OCI-M1 (cell line): ENCODE results near the gene CATSPERE.
"Not testable (repeated sequence)": the region's sequence is repeated elsewhere in the genome, so short reads cannot be mapped to it uniquely, and the experiment has no call there.

Experiments used
- DNase-seq: peaks from one replicate; lab custom pipeline; 2025; lab: John Stamatoyannopoulos, UW

The CATSPERE gene

DNA sequence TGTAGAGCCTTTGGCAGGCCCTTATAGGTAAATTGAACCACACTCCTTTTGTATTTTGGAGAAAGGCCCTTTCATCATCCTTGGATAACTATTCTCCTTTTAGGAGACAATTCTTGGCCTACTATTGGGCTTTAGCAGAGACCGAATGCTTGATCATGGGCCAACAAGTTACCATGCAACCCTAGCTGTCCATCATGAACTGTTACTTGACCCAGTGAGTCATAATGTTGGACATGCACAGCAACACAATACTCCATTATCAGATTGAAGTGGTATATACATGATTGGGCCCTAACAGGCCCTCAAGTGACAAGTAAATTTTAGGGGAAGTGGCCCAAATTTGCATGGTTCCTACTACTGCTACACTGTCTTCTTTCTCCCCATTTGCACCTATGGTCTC is 84.4 kb downstream of the CATSPERE start:
- DNase-seq, result peak; percentile 6

DNA sequence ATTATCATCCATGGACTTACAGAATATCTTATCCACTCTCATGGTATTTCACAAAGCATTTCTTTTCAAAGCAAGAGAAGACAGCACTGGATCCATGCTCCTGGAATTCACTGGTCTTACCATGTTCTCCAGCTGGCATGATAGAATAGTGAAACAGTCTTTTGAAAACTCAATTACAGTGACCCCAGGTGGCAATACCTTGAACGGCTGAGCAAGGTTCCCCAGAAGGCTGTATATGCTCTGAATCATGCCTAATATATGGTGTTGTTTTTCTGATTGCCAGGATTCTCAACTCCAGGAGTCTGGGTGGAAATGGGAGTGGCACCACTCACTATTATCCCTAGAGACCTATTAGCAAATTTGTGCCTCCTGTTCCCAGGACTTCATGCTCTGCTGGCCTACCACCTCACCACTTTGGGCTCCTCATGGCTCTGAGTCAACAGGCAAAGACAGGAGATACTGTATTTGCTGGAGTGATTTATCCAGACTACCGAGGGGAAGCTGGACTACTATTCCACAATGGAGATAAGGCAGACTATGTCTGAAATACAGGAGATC is 87.6 kb downstream of the CATSPERE start:
- DNase-seq, result peak; percentile 1

- no peak for DNase-seq
Observed at GRCh38 chr1:244552336-244552735, 91.3 kb downstream of the CATSPERE start.

DNA sequence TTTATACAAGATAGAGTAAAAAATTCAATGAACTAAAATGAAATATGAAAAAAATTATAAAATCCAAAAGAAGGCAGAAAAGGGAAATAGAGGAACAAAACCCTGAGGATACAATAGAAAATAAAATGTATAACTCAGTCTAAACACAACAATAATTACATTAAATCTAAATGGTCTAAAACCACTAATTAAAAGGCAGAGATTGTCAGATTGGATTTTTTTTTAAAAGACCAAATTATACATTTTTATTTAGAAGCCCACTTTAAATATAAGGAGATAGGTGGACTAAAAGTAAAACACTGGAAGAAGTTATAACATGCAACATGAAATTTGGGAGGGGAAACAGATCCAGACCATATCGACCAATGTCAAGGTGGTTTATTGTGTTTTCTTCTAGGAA is 95.2 kb downstream of the CATSPERE start:
- no peak for DNase-seq

GRCh38 chr1:244557565-244557964 is 96.5 kb downstream of the CATSPERE start:
- no peak for DNase-seq

DNA sequence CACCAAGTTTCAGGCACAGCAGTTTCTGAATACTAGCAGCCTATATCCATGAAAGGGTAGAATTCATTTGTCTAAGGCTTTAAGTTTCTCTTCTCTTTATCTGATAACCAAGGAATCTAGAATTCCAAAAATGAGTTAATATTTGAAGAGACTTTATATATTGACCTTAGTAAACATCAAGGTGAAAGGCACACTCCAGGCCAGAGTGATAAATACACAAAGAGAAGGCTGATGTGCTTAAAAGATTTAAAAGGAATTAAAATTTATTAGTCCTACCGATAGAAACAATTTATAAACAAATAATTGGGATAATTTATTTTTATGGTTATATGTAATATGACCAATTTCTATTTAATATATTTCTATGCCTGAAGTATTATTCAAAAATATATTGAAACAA is 98.5 kb downstream of the CATSPERE start:
- no peak for DNase-seq

GRCh38 chr1:244562877-244563276 is 101.8 kb downstream of the CATSPERE start:
- not testable (repeated sequence) for DNase-seq

GRCh38 chr1:244573768-244574167 is 112.7 kb downstream of the CATSPERE start:
- DNase-seq, result no peak

GRCh38 chr1:244576259-244576892 is 115.3 kb downstream of the CATSPERE start:
- peak; percentile 17 for DNase-seq

DNA sequence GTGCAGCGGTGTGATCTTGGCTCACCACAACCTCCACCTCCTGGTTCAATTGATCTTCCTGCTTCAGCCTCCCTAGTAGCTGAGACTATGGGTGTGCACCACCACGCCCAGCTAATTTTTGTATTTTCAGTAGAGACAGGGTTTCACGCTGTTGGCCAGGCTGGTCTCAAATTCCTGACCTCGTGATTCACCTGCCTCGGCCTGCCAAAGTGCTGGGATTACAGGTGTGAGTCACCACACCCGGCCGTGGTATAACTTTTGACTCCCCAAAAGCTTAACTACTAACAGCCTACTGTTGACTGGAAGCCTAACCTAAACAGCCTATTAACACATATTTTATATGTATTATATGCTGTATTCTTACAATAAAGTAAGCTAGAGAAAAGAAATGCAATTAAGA is 117.1 kb downstream of the CATSPERE start:
- DNase-seq, result not testable (repeated sequence)

GRCh38 chr1:244583358-244583982 is 122.4 kb downstream of the CATSPERE start:
- DNase-seq, result no peak

GRCh38 chr1:244585867-244586266 is 124.8 kb downstream of the CATSPERE start:
- DNase-seq, result no peak

GRCh38 chr1:244590670-244591069 is 129.6 kb downstream of the CATSPERE start:
- no peak for DNase-seq

DNA sequence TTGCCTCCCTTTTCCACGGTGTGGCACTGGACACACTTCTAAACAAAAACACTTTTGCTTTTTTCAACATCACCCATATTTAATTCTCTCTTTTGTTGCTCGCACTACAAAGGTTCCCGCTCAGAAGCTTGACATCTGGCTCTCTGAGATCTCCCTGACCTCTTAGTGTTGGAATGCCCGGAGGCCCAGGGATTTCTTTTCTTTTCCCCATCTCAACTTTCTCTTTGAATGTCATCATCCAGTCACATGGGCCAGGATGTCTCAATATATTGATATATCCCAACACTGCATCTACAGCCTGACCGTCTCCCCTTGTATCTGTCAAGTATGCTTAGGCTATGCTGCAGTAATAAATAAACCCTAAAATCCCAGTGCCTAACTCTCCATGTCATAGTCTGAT is 137.5 kb downstream of the CATSPERE start:
- no peak for DNase-seq

- DNase-seq, result peak; percentile 26
Observed at GRCh38 chr1:244599937-244600350, 138.9 kb downstream of the CATSPERE start.

DNA sequence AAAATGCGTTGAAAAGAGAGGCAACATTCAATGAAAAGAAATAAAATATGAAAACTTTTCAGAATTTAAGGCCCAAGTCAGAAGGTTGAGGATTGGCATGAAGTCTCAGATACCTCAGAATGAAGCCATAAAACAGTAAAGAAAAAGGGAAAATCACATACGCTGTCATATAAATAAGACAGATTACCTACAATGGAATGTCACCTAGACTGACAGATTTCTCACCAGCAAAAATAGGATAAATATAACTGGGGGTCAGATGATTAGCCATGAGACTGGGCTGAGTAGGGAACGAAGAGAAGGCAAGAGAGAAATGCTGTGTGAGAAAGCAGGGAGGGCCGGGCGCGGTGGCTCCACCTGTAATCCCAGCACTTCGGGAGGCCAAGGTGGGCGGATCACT is 140.3 kb downstream of the CATSPERE start:
- DNase-seq, result no peak

- peak; percentile 69 for DNase-seq
Observed at GRCh38 chr1:244603498-244603897, 142.4 kb downstream of the CATSPERE start.

GRCh38 chr1:244605835-244606370 is 144.8 kb downstream of the CATSPERE start:
- DNase-seq, result no peak

- no peak for DNase-seq
Observed at GRCh38 chr1:244614113-244614836, 153.2 kb downstream of the CATSPERE start.

- DNase-seq, result no peak
Observed at GRCh38 chr1:244614879-244615278, 153.8 kb downstream of the CATSPERE start.

DNA sequence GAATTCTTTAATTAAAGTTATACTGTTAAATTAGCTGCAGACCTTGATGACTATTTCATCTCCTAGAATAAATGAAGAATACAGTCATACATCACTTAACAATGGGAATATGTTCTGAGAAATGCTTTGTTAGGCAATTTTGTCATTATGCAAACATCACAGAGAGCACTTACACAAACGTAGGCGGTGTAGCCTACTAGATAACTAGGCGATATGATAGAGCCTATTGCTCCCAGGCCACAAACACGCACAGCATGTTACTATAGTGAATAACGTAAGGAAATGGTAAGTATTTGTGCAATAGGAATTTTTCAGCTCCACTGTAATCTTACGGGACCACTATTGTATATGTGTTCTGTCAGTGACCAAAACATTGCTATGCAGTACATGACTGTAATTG is 154.2 kb downstream of the CATSPERE start:
- no peak for DNase-seq

- peak; percentile 22 for DNase-seq
Observed at GRCh38 chr1:244626709-244627108, 165.6 kb downstream of the CATSPERE start.

DNA sequence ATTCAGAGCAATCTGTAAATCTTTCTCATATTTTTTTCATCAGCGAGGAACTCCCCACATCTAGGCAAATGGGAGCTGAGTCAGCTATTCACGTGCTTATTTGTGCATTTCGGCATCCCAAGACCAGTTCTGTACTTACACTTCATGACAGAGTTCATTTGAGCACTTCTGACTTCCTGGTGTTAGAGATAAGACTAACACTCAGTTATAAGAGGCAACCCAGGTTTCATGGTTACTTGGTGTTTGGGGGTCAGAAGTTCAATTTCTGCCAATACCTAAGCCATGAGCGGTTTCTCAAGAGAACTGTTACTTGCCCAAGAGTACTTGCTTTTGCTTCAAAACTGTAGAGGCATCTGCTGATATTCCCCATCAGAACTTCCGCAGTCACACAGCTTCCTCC is 167.7 kb downstream of the CATSPERE start:
- peak; percentile 62 for DNase-seq
